ENCODE data around the gene HLTF.
"Not testable (repeated sequence)": the region's sequence is repeated elsewhere in the genome, so short reads cannot be mapped to it uniquely, and the experiment has no call there.

The HLTF gene

DNA sequence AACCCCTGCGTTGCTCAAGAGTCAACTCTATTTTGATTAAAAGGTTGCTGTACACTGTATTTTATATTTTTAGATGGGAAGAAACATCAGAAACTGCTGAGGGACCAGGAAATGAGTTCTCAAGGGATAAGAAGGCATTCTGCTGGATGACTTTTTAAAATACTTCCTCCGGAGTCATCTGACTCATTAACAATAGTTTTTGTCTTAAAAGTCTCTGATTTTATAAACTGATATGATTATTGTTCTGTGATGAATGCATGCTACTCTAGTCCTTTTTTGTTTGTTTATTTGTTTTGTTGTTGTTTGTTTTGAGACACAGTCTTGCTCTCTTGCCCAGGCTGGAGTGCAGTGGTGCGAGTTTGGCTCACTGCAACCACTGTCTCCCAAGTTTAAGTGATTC, 18.2 kb upstream of the HLTF start:
- no peak for ATAC-seq (ENCODE audit: low read depth)
- Mint-ChIP-seq H3K4me3 (no peak overlapping the region), H3K36me3 (peaks cover 2% of the 10 kb centered on the region), H3K27me3 (peaks cover 3% of the 10 kb centered on the region), H3K27ac (no peak overlapping the region), H3K9me3 (peaks cover 4% of the 10 kb centered on the region), H3K4me1 (no peaks in the 10 kb centered on the region)
- DNase-seq (ENCODE audit: low spot score in 2 of 2) = no peak

DNA sequence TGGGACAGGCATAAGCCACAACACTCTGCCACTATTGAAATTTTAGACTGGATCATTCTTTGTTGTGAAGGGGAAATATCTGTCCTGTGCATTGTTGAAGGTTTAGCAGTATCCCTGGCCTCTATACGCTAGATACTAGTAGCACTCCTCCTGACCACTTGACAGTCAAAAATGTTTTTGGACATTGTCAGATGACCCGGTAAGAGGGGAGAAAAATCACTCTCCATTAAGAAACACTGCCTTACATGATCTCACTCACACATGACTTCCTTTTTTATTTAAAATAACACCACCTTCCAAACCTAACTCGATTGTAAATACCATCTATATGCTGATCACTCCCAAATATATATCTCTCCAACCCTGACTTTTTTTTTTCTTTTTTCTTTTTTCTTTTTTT, 15.3 kb upstream of the HLTF start:
- Mint-ChIP-seq H3K9me3 (peaks cover 4% of the 10 kb centered on the region), H3K27ac (no peak overlapping the region), H3K4me3 (no peak overlapping the region), H3K4me1 (no peaks in the 10 kb centered on the region), H3K36me3 (peaks cover 1% of the 10 kb centered on the region), H3K27me3 (peaks cover 3% of the 10 kb centered on the region)
- ATAC-seq (ENCODE audit: low read depth) (no peak), DNase-seq (ENCODE audit: low spot score in 2 of 2) (no peak)

DNA sequence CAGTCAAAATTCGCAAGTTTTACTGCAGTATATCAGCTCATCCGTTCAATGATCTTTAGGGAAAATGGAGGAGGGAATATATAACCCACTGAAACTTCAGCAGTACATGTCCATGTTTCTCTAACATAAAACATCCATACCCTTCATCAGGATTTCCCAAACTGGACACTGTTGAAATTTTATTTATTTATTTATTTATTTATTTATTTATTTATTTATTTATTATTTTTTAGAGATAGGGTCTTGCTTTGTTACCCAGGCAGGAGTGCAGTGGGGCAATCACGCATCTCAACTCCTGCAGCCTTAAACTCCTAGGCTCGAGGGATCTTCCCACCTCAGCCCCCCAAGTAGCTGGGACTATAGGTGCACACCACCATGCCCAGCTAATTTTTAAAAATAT, 14.8 kb upstream of the HLTF start:
- H3K36me3 Mint-ChIP-seq = no peaks in the 10 kb centered on the region
- no peak overlapping the region for H3K27ac Mint-ChIP-seq
- peaks cover 2% of the 10 kb centered on the region for H3K4me1 Mint-ChIP-seq
- ATAC-seq (ENCODE audit: low read depth) (no peak), DNase-seq (ENCODE audit: low spot score in 2 of 2) (no peak)
- H3K4me3 Mint-ChIP-seq = no peak overlapping the region
- peaks cover 3% of the 10 kb centered on the region for H3K27me3 Mint-ChIP-seq
- peaks cover 4% of the 10 kb centered on the region for H3K9me3 Mint-ChIP-seq

DNA sequence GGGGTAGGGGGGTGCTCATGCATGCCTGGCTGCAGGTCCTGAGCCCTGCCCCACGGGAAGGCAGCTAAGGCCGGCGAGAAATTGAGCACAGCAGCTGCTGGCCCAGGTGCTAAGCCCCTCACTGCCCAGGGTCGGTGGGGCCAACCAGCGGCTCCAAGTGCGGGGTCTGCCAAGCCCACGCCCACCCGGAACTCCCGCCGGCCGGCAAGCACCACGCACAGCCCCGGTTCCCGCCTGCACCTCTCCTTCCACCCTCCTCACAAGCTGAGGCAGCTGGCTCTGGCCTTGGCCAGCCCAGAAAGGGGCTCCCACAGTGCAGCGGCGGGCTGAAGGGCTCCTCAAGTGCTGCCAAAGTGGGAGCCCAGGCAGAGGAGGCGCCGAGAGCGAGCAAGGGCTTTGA, 11.7 kb upstream of the HLTF start:
- not testable (repeated sequence) for H3K9me3 Mint-ChIP-seq; ATAC-seq (ENCODE audit: low read depth); H3K4me3 Mint-ChIP-seq; H3K27me3 Mint-ChIP-seq; H3K4me1 Mint-ChIP-seq; H3K27ac Mint-ChIP-seq; H3K36me3 Mint-ChIP-seq; DNase-seq (ENCODE audit: low spot score in 2 of 2)

DNA sequence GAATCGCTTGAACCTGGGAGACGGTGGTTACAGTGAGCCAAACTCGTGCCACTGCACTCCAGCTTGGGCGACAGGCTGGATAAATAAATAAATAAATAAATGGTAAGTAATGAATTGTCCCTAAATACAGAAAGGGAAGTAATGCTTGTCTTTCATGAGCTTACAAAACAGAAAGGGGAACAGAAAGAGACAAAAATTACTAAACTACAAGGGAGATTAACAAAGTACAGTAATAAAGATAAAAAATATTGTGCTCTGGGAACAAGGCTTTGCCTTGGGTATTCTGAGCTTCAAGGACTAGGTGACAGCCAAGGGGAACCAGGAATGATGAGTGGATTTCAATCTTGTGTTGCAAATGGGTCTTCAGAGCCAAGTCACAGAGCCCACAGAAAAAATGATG, 9.2 kb upstream of the HLTF start:
- Mint-ChIP-seq H3K27ac (no peak overlapping the region), H3K4me3 (no peak overlapping the region), H3K9me3 (no peaks in the 10 kb centered on the region), H3K4me1 (peaks cover 12% of the 10 kb centered on the region), H3K27me3 (no peaks in the 10 kb centered on the region), H3K36me3 (no peaks in the 10 kb centered on the region)
- ATAC-seq (ENCODE audit: low read depth) (peak; percentile 94), DNase-seq (ENCODE audit: low spot score in 2 of 2) (no peak)

DNA sequence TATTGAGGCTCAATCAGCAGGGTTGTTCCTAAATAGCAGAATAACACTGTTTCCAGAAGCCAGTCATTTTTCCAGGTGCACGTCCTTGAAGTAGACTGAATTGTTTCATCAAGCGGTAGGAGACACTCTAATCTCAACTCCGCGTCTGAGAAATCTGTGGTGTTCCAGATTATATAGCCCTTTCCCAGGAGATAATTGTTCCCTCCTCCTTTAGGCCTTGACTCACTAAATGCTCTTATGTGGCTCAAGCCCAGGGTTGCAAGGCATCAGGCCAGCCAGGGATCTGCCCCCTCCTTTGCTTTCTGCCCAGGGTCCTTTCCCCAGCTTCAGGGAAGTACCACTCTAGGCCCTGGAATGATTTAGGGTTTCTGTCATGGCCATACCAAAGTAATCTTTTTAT, 5.7 kb upstream of the HLTF start:
- H3K4me3 Mint-ChIP-seq = no peak overlapping the region
- ATAC-seq (ENCODE audit: low read depth) = no peak
- no peak overlapping the region for H3K27ac Mint-ChIP-seq
- peaks cover 24% of the 10 kb centered on the region for H3K4me1 Mint-ChIP-seq
- no peak for DNase-seq (ENCODE audit: low spot score in 2 of 2)
- H3K9me3 Mint-ChIP-seq = no peaks in the 10 kb centered on the region
- H3K27me3 Mint-ChIP-seq = no peaks in the 10 kb centered on the region
- H3K36me3 Mint-ChIP-seq = no peaks in the 10 kb centered on the region

DNA sequence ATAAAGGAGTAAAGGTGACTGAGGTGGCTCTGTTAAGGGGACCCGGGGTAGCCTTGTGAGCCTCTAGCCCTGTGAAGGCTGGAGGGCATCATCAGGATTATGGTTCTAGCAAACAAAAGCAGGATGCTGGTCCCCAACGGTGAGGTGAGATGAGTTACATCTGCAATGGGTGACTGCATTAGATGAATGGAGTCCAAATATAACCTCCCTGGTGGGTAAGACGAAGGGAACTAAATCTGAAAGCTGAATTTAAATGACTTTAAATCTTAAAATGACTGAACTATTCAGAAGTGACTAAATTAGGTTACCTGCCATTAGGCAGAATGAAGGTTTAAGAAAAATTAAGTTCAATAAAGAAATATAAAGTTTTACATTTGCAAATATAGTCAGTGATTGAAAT, 4.6 kb upstream of the HLTF start:
- H3K4me3 Mint-ChIP-seq = no peak overlapping the region
- H3K9me3 Mint-ChIP-seq = no peaks in the 10 kb centered on the region
- H3K36me3 Mint-ChIP-seq = no peaks in the 10 kb centered on the region
- ATAC-seq (ENCODE audit: low read depth) (no peak), DNase-seq (ENCODE audit: low spot score in 2 of 2) (no peak)
- H3K4me1 Mint-ChIP-seq = peaks cover 24% of the 10 kb centered on the region
- H3K27ac Mint-ChIP-seq = peak overlapping the region; percentile 61
- H3K27me3 Mint-ChIP-seq = no peaks in the 10 kb centered on the region

DNA sequence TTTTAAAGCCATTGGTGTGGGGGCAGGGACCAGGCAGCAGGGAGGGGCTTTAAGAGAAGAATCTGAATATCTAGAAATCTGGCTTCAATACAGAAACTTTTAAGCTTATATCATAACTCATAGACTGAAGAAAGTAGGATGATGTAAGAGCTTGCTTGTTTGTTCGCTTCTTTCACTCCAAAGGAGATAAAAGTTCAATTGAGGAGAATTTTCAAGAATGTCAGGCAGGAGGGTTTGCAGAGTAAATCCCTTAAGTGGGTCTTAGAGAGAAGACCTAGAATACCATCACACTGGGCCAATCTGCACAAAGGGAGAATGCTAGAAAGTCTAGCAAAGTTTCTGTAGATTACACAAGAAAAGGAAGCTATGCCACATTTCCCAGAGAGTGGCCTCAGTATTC, 4.1 kb upstream of the HLTF start:
- ATAC-seq (ENCODE audit: low read depth) = no peak
- no peaks in the 10 kb centered on the region for H3K36me3 Mint-ChIP-seq

DNA sequence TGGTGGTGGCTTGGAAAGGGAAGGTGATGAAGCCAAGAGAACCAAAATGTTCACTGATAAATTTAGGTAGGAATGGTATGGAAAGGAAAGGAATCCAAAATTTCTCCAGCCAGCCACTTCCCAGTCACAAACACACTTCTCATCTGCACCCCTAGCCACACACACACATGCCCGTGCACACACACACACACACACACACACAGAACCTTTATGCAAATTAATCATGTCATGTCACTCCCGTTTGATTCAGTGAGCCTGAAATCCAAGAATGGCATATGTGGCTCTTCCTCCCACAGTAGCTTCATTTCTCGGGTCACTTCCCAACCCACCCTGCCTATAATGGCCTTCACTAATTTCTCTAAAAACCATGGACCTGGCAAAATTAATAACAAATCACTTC, 3.1 kb upstream of the HLTF start:
- H3K27ac Mint-ChIP-seq = peak overlapping the region; percentile 65
- peaks cover 26% of the 10 kb centered on the region for H3K4me1 Mint-ChIP-seq
- no peaks in the 10 kb centered on the region for H3K27me3 Mint-ChIP-seq
- H3K9me3 Mint-ChIP-seq = no peaks in the 10 kb centered on the region
- DNase-seq (ENCODE audit: low spot score in 2 of 2) = no peak
- no peak for ATAC-seq (ENCODE audit: low read depth)
- no peak overlapping the region for H3K4me3 Mint-ChIP-seq
- H3K36me3 Mint-ChIP-seq = no peaks in the 10 kb centered on the region

More for the DNA sequence above, 4.1 kb upstream of the HLTF start:
- Mint-ChIP-seq H3K27me3 (no peaks in the 10 kb centered on the region), H3K9me3 (no peaks in the 10 kb centered on the region), H3K4me1 (peaks cover 24% of the 10 kb centered on the region), H3K4me3 (no peak overlapping the region), H3K27ac (peak overlapping the region; percentile 61)
- DNase-seq (ENCODE audit: low spot score in 2 of 2) = no peak

DNA sequence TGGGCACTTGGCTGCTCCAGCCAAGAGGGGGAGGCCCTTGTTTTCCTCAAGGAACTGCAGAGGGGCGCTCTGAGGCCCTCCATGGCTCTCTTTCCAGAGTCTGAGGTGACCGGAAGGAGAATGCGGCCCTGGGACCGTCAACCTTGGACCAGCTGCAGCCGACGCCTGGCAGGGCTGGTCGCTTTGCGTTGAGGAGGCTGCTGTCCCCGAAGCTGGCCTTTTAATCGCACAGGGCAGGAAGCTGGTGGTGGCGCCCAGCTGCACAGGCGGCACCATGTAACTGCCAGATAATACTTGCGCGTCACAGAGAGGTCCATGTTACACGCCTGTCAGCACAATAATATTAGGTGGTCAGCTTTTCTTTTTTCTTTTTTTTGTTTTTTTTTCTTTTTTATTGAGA, 875 bp upstream of the HLTF start:
- no peaks in the 10 kb centered on the region for H3K9me3 Mint-ChIP-seq
- DNase-seq (ENCODE audit: low spot score in 2 of 2) (no peak), ATAC-seq (ENCODE audit: low read depth) (no peak)
- no peaks in the 10 kb centered on the region for H3K27me3 Mint-ChIP-seq
- no peak overlapping the region for H3K4me3 Mint-ChIP-seq
- no peak overlapping the region for H3K27ac Mint-ChIP-seq
- H3K36me3 Mint-ChIP-seq = peaks cover 2% of the 10 kb centered on the region
- peaks cover 26% of the 10 kb centered on the region for H3K4me1 Mint-ChIP-seq

DNA sequence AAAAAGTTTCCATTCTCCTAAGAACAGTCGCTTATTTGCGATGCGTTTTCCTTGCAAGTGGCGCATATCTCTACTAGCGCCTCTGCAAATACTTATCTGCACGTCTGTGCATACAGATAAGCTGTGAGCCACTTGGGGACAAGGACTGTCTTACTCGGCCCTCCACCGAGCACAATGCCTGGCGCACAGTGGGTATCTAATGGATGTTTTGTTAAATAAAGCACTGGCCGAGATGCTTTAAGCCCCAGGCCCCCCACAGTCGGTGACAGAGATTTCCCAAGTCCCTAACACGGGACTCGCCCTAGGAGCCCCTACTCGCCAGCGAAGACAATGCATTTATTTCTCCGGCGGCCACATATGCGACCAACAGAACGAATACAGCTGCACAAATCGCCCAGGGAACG, 503 bp downstream of the HLTF start:
- Mint-ChIP-seq H3K4me1 (peaks cover 26% of the 10 kb centered on the region), H3K27ac (peak overlapping the region; percentile 82), H3K27me3 (no peaks in the 10 kb centered on the region), H3K9me3 (no peaks in the 10 kb centered on the region), H3K36me3 (peaks cover 5% of the 10 kb centered on the region), H3K4me3 (peak overlapping the region; percentile 97)
- ATAC-seq (ENCODE audit: low read depth) = peak; percentile 40
- DNase-seq (ENCODE audit: low spot score in 2 of 2) = peak; percentile 9 to 38

DNA sequence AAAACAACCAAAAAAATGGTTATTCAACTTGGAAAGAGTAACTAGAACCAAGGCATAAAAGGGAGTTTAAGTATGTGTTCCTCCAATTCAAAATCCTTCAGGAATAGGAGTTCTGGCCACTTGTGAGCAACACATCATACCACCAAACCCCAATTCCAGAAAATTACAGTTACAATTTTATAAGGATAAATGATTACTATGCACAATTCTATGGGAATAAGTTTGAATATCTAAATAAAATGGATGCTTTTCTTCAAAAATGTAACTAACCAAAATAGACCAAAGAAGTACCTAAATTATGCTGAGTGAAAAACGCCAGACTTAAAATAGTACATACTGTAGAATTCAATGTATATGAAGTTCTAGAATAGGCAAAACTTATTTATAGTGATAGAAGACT, 4.6 kb downstream of the HLTF start:
- Mint-ChIP-seq H3K4me3 (no peak overlapping the region), H3K27me3 (no peaks in the 10 kb centered on the region)

DNA sequence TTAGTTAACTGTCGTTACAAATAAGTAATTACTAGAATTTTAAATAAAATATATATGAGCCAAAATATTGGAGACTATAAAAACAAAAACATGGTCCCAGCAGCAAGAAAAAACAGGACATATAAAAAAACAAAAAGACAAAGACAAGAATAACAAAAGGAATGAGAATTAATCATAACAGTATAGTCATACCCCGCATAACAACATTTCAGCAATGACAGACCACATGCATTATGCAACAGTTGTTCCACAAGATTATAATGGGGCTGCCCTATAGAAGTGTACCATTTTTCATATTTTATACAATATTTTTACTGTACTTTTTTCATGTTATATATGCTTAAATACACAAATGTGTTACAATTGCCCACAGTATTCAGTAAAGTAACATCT, 5.6 kb downstream of the HLTF start:
- no peak for ATAC-seq (ENCODE audit: low read depth)
- H3K27ac Mint-ChIP-seq = no peak overlapping the region

More for the DNA sequence above, 4.6 kb downstream of the HLTF start:
- ATAC-seq (ENCODE audit: low read depth) = no peak
- no peak for DNase-seq (ENCODE audit: low spot score in 2 of 2)
- Mint-ChIP-seq H3K9me3 (no peaks in the 10 kb centered on the region), H3K36me3 (peaks cover 9% of the 10 kb centered on the region), H3K4me1 (peaks cover 12% of the 10 kb centered on the region), H3K27ac (no peak overlapping the region)

DNA sequence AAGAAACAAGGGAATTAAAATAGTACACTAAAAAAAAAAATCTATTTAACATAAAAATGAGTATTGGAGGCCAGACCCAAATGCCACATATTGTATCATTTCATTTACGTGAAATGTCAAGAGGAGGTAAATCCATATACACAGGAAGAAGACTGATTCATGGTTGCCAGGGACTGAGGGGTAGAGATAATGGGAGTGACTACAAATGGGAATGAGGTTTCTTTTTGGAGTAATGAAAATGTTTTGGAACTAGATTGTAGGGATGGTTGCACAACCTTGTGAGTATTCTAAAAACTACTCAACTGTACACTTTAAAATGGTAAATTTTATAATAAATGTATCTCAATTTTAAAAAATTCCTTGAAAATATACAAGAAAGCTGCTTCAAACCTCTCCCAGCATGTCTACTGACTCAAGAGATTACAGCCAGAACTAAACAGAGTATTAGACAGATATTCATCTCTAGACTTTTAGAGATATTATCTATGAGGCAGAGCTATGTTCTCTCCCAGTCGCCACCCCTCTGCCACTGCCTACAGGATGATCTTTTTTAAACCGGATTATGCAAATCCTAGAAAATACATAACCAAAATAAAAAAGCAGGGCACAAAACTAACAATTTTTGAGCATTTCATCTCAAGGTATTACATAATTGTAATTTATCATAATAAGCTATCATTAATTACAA, 6.2 kb downstream of the HLTF start:
- DNase-seq (ENCODE audit: low spot score in 2 of 2) (no peak), ATAC-seq (ENCODE audit: low read depth) (no peak)
- no peaks in the 10 kb centered on the region for H3K27me3 Mint-ChIP-seq
- no peak overlapping the region for H3K27ac Mint-ChIP-seq
- H3K4me1 Mint-ChIP-seq = peaks cover 7% of the 10 kb centered on the region
- no peaks in the 10 kb centered on the region for H3K9me3 Mint-ChIP-seq
- peaks cover 9% of the 10 kb centered on the region for H3K36me3 Mint-ChIP-seq
- no peak overlapping the region for H3K4me3 Mint-ChIP-seq

More for the DNA sequence above, 5.6 kb downstream of the HLTF start:
- Mint-ChIP-seq H3K27me3 (no peaks in the 10 kb centered on the region), H3K4me1 (peaks cover 9% of the 10 kb centered on the region), H3K9me3 (no peaks in the 10 kb centered on the region), H3K36me3 (peaks cover 9% of the 10 kb centered on the region), H3K4me3 (no peak overlapping the region)
- no peak for DNase-seq (ENCODE audit: low spot score in 2 of 2)

DNA sequence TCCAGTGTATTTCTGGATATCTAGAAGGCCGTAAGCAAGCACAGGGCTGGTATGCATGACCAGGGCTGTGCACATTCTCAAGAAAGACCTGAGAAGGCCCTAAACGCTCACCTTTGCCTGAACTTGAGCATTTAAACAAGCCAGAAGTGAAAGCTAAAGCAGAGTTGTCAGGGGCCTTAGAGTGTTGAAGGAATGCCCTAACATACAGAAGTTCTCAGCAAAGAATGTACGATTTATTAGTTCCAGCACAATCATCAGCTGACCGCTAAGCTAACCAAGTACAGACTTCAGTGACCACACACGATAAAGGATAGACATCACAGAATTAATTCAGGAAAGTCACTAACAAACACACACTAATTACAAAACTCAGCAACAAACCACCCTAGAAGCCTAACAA, 8.7 kb downstream of the HLTF start:
- H3K36me3 Mint-ChIP-seq = peaks cover 14% of the 10 kb centered on the region
- DNase-seq (ENCODE audit: low spot score in 2 of 2) = no peak
- no peaks in the 10 kb centered on the region for H3K27me3 Mint-ChIP-seq
- no peak for ATAC-seq (ENCODE audit: low read depth)
- H3K4me1 Mint-ChIP-seq = peaks cover 2% of the 10 kb centered on the region
- H3K4me3 Mint-ChIP-seq = no peak overlapping the region
- H3K27ac Mint-ChIP-seq = no peak overlapping the region
- H3K9me3 Mint-ChIP-seq = no peaks in the 10 kb centered on the region

All from memory B cell (primary cell).